Measurements from ENCODE around the gene MYT1.

MYT1 gene

DNA sequence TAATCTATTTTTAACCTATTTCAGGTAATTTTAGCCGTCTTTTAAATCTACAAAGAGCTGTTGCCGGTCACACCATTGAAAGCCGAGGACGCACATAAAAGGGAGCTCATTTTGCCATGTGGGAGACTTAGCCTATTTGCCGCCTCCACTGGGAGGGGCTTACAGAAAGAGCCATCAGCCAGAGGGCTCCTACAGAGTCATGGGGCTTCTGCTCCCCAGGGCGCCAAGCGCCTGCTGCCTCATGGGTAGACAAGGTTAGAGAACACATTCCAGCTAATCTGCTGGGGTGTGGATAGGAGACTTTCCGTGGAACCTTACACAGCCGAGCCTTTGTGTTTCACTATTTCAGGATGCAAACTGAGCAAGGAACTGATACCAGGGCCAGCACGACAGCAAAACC lies 103.9 kb downstream of the MYT1 start:
- no peak for TF ChIP-seq SPI1 (IDR thresholded peaks at IDR 0.05; ENCODE audit: borderline replicate concordance, low read depth)
- TF ChIP-seq, protein P1, sequence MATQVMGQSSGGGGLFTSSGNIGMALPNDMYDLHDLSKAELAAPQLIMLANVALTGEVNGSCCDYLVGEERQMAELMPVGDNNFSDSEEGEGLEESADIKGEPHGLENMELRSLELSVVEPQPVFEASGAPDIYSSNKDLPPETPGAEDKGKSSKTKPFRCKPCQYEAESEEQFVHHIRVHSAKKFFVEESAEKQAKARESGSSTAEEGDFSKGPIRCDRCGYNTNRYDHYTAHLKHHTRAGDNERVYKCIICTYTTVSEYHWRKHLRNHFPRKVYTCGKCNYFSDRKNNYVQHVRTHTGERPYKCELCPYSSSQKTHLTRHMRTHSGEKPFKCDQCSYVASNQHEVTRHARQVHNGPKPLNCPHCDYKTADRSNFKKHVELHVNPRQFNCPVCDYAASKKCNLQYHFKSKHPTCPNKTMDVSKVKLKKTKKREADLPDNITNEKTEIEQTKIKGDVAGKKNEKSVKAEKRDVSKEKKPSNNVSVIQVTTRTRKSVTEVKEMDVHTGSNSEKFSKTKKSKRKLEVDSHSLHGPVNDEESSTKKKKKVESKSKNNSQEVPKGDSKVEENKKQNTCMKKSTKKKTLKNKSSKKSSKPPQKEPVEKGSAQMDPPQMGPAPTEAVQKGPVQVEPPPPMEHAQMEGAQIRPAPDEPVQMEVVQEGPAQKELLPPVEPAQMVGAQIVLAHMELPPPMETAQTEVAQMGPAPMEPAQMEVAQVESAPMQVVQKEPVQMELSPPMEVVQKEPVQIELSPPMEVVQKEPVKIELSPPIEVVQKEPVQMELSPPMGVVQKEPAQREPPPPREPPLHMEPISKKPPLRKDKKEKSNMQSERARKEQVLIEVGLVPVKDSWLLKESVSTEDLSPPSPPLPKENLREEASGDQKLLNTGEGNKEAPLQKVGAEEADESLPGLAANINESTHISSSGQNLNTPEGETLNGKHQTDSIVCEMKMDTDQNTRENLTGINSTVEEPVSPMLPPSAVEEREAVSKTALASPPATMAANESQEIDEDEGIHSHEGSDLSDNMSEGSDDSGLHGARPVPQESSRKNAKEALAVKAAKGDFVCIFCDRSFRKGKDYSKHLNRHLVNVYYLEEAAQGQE (IDR thresholded peaks at IDR 0.05; ENCODE audit: insufficient replicate concordance, low read depth): no peak
- no peak for TF ChIP-seq POLR2AphosphoS5 (IDR thresholded peaks at IDR 0.05; ENCODE audit: low read depth)
- no peak for TF ChIP-seq GABPA (IDR thresholded peaks at IDR 0.05; ENCODE audit: low read depth)
- TF ChIP-seq, protein P2, sequence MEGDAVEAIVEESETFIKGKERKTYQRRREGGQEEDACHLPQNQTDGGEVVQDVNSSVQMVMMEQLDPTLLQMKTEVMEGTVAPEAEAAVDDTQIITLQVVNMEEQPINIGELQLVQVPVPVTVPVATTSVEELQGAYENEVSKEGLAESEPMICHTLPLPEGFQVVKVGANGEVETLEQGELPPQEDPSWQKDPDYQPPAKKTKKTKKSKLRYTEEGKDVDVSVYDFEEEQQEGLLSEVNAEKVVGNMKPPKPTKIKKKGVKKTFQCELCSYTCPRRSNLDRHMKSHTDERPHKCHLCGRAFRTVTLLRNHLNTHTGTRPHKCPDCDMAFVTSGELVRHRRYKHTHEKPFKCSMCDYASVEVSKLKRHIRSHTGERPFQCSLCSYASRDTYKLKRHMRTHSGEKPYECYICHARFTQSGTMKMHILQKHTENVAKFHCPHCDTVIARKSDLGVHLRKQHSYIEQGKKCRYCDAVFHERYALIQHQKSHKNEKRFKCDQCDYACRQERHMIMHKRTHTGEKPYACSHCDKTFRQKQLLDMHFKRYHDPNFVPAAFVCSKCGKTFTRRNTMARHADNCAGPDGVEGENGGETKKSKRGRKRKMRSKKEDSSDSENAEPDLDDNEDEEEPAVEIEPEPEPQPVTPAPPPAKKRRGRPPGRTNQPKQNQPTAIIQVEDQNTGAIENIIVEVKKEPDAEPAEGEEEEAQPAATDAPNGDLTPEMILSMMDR (IDR thresholded peaks at IDR 0.05; ENCODE audit: insufficient read depth, low read length): no peak
- Histone ChIP-seq H3K27ac (replicated peaks) (no peak overlapping the region), H3K27me3 (ENCODE audit: insufficient read depth, poor library complexity, severe bottlenecking) (no peaks in the 10 kb centered on the region), H3K4me3 (replicated peaks; ENCODE audit: insufficient read depth, low read length) (no peak overlapping the region)
- no peak for DNase-seq (ENCODE audit: low read depth in 1 of 2, low spot score in 1 of 2)

DNA sequence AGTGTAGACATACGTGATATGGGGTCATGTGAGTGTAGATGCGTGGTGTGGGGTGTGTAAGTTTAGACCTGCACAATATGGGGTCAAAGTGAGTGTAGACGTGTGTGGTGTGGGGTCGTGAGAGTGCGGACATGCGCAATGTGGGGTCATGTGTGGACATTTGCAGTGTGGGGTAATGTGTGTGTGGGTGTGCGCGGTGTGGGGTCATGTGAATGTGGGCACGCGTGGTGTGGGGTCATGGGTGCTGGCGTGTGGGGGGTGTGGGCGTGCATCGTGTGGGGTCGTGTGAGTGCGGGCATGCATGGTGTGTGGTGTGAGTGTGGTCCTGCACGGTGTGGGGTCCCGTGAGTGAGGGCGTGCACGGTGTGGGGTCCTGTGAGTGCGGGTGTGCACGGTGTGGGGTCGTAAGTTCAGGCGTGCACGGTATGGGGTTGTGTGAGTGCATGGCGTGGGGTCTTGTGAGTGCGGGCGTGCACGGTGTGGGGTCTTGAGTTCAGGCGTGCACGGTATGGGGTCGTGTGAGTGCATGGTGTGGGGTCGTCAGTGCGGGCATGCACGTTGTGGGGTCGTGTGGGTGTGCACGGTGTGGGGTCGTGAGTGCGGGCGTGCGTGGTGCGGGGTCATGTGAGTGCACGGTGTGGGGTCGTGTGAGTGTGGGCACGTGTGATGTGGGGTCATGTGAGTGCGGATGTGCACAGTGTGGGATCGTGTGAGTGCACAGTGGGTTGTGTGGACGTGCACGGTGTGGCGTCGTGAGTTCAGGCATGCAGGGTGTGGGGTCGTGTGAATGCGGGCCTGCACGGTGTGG lies 105.6 kb downstream of the MYT1 start:
- no peaks in the 10 kb centered on the region for H3K27me3 ChIP-seq (ENCODE audit: insufficient read depth, poor library complexity, severe bottlenecking)
- no peak overlapping the region for H3K27ac ChIP-seq (replicated peaks)
- no peak for DNase-seq (ENCODE audit: low read depth in 1 of 2, low spot score in 1 of 2)
- TF ChIP-seq, protein P2 (IDR thresholded peaks at IDR 0.05; ENCODE audit: insufficient read depth, low read length): no peak
- TF ChIP-seq, protein P1 (IDR thresholded peaks at IDR 0.05; ENCODE audit: insufficient replicate concordance, low read depth): no peak
- TF ChIP-seq SPI1 (IDR thresholded peaks at IDR 0.05; ENCODE audit: borderline replicate concordance, low read depth) (no peak), GABPA (IDR thresholded peaks at IDR 0.05; ENCODE audit: low read depth) (no peak), POLR2AphosphoS5 (IDR thresholded peaks at IDR 0.05; ENCODE audit: low read depth) (no peak)
- H3K4me3 ChIP-seq (replicated peaks; ENCODE audit: insufficient read depth, low read length): no peak overlapping the region

DNA sequence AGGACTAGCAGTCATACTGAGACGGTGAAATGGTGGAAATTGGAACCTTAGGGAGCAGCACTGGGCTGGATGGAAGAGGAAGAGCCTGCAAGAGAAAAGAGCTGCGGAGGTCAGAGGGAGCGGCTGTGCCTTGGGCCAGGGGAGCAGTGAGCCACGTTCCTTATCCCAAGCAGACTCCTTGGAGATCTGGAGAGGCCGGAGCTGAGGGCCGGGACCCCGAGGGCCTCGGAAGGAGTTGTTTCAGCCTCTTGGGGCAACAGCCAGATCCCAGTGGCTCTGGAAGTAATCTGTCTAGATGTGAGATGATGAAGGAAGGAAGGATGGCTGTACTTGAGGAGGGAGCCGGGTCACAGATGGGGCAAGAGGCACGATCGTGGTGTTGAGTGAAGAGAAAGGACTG lies 107.4 kb downstream of the MYT1 start:
- H3K27me3 ChIP-seq (ENCODE audit: insufficient read depth, poor library complexity, severe bottlenecking): no peaks in the 10 kb centered on the region
- no peak overlapping the region for H3K4me3 ChIP-seq (replicated peaks; ENCODE audit: insufficient read depth, low read length)
- TF ChIP-seq SPI1 (IDR thresholded peaks at IDR 0.05; ENCODE audit: borderline replicate concordance, low read depth) (no peak), GABPA (IDR thresholded peaks at IDR 0.05; ENCODE audit: low read depth) (no peak), POLR2AphosphoS5 (IDR thresholded peaks at IDR 0.05; ENCODE audit: low read depth) (no peak)
- TF ChIP-seq, protein P2 (IDR thresholded peaks at IDR 0.05; ENCODE audit: insufficient read depth, low read length): no peak
- TF ChIP-seq, protein P1 (IDR thresholded peaks at IDR 0.05; ENCODE audit: insufficient replicate concordance, low read depth): no peak
- no peak for DNase-seq (ENCODE audit: low read depth in 1 of 2, low spot score in 1 of 2)
- H3K27ac ChIP-seq (replicated peaks): no peak overlapping the region
